Measurements from ENCODE around the gene MESP1. TPM values are rescaled to one million over a fixed set of nuclear protein-coding genes. Genes with fewer than 3 reads are reported as not detected.
A peak's percentile ranks its signal among the peaks of the same experiment; 100 is the strongest.

The MESP1 gene
- total RNA-seq, 1 experiment from 2014 or later, result 6.4 TPM

GRCh38 chr15:89792106-89792805 lies 41.2 kb upstream of the MESP1 start:
- Histone ChIP-seq H3K9me3 (ENCODE audit: control insufficient read depth, insufficient read depth, low read depth, low read length) (no peaks in the 10 kb centered on the region), H3K4me1 (ENCODE audit: control insufficient read depth, insufficient read depth, low read length) (no peaks in the 10 kb centered on the region), H3K36me3 (ENCODE audit: control insufficient read depth, insufficient read depth, low read length) (no peaks in the 10 kb centered on the region; the same call in 1 of the 2 replicates), H3K27me3 (ENCODE audit: control insufficient read depth, insufficient read depth, low read length) (no peaks in the 10 kb centered on the region), H3K4me3 (ENCODE audit: low read depth in 2 of 2, low read length in 2 of 2) (no peak overlapping the region), H3K27ac (ENCODE audit: low read length) (no peak overlapping the region)
- intact Hi-C loops (cut with micrococcal nuclease; ENCODE audit: unreplicated experiment) (no loop called here), in situ Hi-C loops (cut with HindIII; ENCODE audit: low pct_unique_long_range_greater_than_20kb, low sequenced_read_pairs) (no loop called here)
- ChIA-PET CTCF (no interaction called here), POLR2A (no interaction called here)
- DNase-seq (ENCODE audit: low read depth, low spot score) (no peak), ATAC-seq (no peak)
- no peak for TF ChIP-seq CTCF (IDR thresholded peaks at IDR 0.05)
- no peak for TF ChIP-seq POLR2AphosphoS5 (IDR thresholded peaks at IDR 0.05; ENCODE audit: low read depth, low read length)
- no peak for TF ChIP-seq SIN3A (IDR thresholded peaks at IDR 0.05; ENCODE audit: borderline replicate concordance, insufficient read depth, low read depth, low read length)
- TF ChIP-seq REST (IDR thresholded peaks at IDR 0.05; ENCODE audit: insufficient read depth in 1 of 2, low read depth in 2 of 2, low read length in 1 of 2), result no peak
- TF ChIP-seq TCF7L2 (IDR thresholded peaks at IDR 0.05; ENCODE audit: low read depth, low read length), result no peak
- BruUV-seq (replicated peaks), result no TSS peak

GRCh38 chr15:89790661-89791060 lies 39.6 kb upstream of the MESP1 start:
- DNase-seq (ENCODE audit: low read depth, low spot score), result no peak
- Histone ChIP-seq H3K9me3 (ENCODE audit: control insufficient read depth, insufficient read depth, low read depth, low read length) (no peaks in the 10 kb centered on the region), H3K27ac (ENCODE audit: low read length) (no peak overlapping the region), H3K4me1 (ENCODE audit: control insufficient read depth, insufficient read depth, low read length) (no peaks in the 10 kb centered on the region), H3K36me3 (ENCODE audit: control insufficient read depth, insufficient read depth, low read length) (no peaks in the 10 kb centered on the region; the same call in 1 of the 2 replicates), H3K27me3 (ENCODE audit: control insufficient read depth, insufficient read depth, low read length) (no peaks in the 10 kb centered on the region), H3K4me3 (ENCODE audit: low read depth in 2 of 2, low read length in 2 of 2) (no peak overlapping the region)
- no TSS peak for BruUV-seq (replicated peaks)
- in situ Hi-C loops (cut with HindIII; ENCODE audit: low pct_unique_long_range_greater_than_20kb, low sequenced_read_pairs), result no loop called here
- ChIA-PET CTCF (no interaction called here), POLR2A (no interaction called here)
- peak; percentile 7; the same call in 1 of the 2 replicates for ATAC-seq
- intact Hi-C loops (cut with micrococcal nuclease; ENCODE audit: unreplicated experiment), result no loop called here
- TF ChIP-seq SIN3A (IDR thresholded peaks at IDR 0.05; ENCODE audit: borderline replicate concordance, insufficient read depth, low read depth, low read length) (no peak), CTCF (IDR thresholded peaks at IDR 0.05) (no peak), TCF7L2 (IDR thresholded peaks at IDR 0.05; ENCODE audit: low read depth, low read length) (no peak), POLR2AphosphoS5 (IDR thresholded peaks at IDR 0.05; ENCODE audit: low read depth, low read length) (no peak), REST (IDR thresholded peaks at IDR 0.05; ENCODE audit: insufficient read depth in 1 of 2, low read depth in 2 of 2, low read length in 1 of 2) (no peak)
